HepG2 (cell line): Measurements from ENCODE around the gene NBEAL2. TPM values are rescaled to one million over a fixed set of nuclear protein-coding genes. Genes with fewer than 3 reads are reported as not detected.

Experiments
- ATAC-seq: fragments of 200-7000 bp; cut with Tn5 transposase; 3 replicates; pipeline ENCODE4 v1.9.1; 2020; ENCODE audit warnings: mild to moderate bottlenecking, moderate library complexity
- BruUV-seq: library from RNA; stranded (reverse); fragments of 400-500 nt; replicated peaks from 2 replicates; lab custom pipeline; 2021; lab: Mats Ljungman, UMichigan
- CTCF ChIA-PET: fragments of 300-600 bp; formaldehyde crosslinking; extraction: SDS; loops from one replicate; lab custom pipeline; 2021; ENCODE audit warnings: low total read pairs, inconsistent platforms, low intra/inter-chr PET ratio; lab: Yijun Ruan, JAX
- POLR2A ChIA-PET: fragments of 350-600 bp; sonication (Branson Sonifier 250); formaldehyde crosslinking; loops from one replicate; lab custom pipeline; 2020; ENCODE audit warnings: antibody characterized with exemption, inconsistent platforms; lab: Yijun Ruan, JAX
- DNase-seq: peaks from one replicate; pipeline ENCODE4 v3.0.0-alpha.2; 2015; ENCODE audit warnings: low spot score
- FAIRE-seq: peaks from 3 replicates; lab custom pipeline; 2011; peaks lifted over from hg19 to GRCh38; lab: Jason Lieb, UNC
- H2AFZ ChIP-seq: one replicate; pipeline ENCODE4 v1.6.1; 2011; ENCODE audit warnings: low read length, inconsistent platforms
- H3K27ac ChIP-seq: fragments of 300-600 bp; 3 replicates; pipeline ENCODE4 v1.8.0; 2011; ENCODE audit warnings: mixed run types, mild to moderate bottlenecking, mixed read lengths, low read length, inconsistent platforms; ENCODE audit not compliant: insufficient read depth; ENCODE audit errors: extremely low read length
- H3K27me3 ChIP-seq, 2 experiments: fragments of 200-600 bp in 1 of 2; 2 replicates in 1 of 2; 3 replicates in 1 of 2; pipeline versions ENCODE4 v1.6.0 to v1.8.0; 2011; ENCODE audit warnings: low read length in 2 of 2, mild to moderate bottlenecking in 2 of 2, moderate library complexity in 2 of 2, inconsistent platforms in 1 of 2; ENCODE audit not compliant: insufficient read depth in 2 of 2, control insufficient read depth in 1 of 2
- H3K36me3 ChIP-seq, 2 experiments: fragments of 200-600 bp in 1 of 2; replicated peaks in 1 of 2; 2 replicates in 1 of 2; 3 replicates in 1 of 2; pipeline versions ENCODE4 v1.5.1 to v1.8.0; 2011; ENCODE audit warnings: low read length in 2 of 2, inconsistent platforms in 1 of 2; ENCODE audit not compliant: insufficient read depth in 2 of 2, control insufficient read depth in 1 of 2
- H3K4me1 ChIP-seq: 2 replicates; pipeline ENCODE4 v1.5.1; 2012; ENCODE audit warnings: low read length, inconsistent platforms; ENCODE audit not compliant: insufficient read depth
- H3K4me2 ChIP-seq: 2 replicates; pipeline ENCODE4 v1.6.0; 2011; ENCODE audit warnings: low read depth, low read length, inconsistent platforms
- H3K4me3 ChIP-seq, 3 experiments: fragments of 200-600 bp in 1 of 3; sonication (generic), shearing (Covaris generic) in 1 of 3; replicated peaks in 1 of 3; 2 replicates each; pipeline ENCODE4 v1.5.1; 2011 to 2016; ENCODE audit warnings: low read length in 3 of 3, inconsistent platforms in 2 of 3, low read depth in 2 of 3, mild to moderate bottlenecking in 2 of 3, control low read depth in 1 of 3, mixed read lengths in 1 of 3; ENCODE audit not compliant: insufficient read depth in 1 of 3
- H3K79me2 ChIP-seq: one replicate; pipeline ENCODE4 v1.6.1; 2011; ENCODE audit warnings: low read length, inconsistent platforms; ENCODE audit not compliant: insufficient read depth
- H3K9ac ChIP-seq: 2 replicates; pipeline ENCODE4 v1.6.0; 2011; ENCODE audit warnings: mild to moderate bottlenecking, low read depth, low read length, inconsistent platforms; ENCODE audit not compliant: insufficient read depth
- H3K9me3 ChIP-seq: 2 replicates; pipeline ENCODE4 v1.5.1; 2012; ENCODE audit warnings: mild to moderate bottlenecking, low read length
- H4K20me1 ChIP-seq: 2 replicates; pipeline ENCODE4 v1.6.0; 2011; ENCODE audit warnings: inconsistent platforms, mild to moderate bottlenecking, low read length, moderate library complexity; ENCODE audit not compliant: insufficient read depth
- ATF1 ChIP-seq: IDR thresholded peaks from 2 replicates; pipeline ENCODE4 v1.6.1; 2016; ENCODE audit warnings: mild to moderate bottlenecking, control low read depth
- EP300 ChIP-seq, 3 experiments: sonication (generic) in 1 of 3; formaldehyde crosslinking in 1 of 3; IDR thresholded peaks; 2 replicates each; pipeline versions ENCODE4 v1.5.1 to v1.6.1; 2011 to 2020; ENCODE audit warnings: low read depth in 2 of 3, low read length in 2 of 3, borderline replicate concordance in 1 of 3, improper control_type of control experiment in 1 of 3, mild to moderate bottlenecking in 1 of 3, missing genetic modification reagents in 1 of 3, moderate library complexity in 1 of 3
- FOXO1 ChIP-seq: sonication (generic); formaldehyde crosslinking; IDR thresholded peaks from 2 replicates; pipeline ENCODE4 v1.4.0; 2020; ENCODE audit warnings: missing genetic modification reagents
- HMG20B ChIP-seq: conservative IDR thresholded peaks from 2 replicates; pipeline ENCODE4 v1.6.1; 2016; ENCODE audit warnings: missing genetic modification reagents, missing compliant biosample characterization
- MAFG ChIP-seq: sonication (generic); formaldehyde crosslinking; IDR thresholded peaks from 2 replicates; pipeline ENCODE4 v1.5.1; 2020; ENCODE audit warnings: mild to moderate bottlenecking, missing genetic modification reagents
- NFKBIZ ChIP-seq: IDR thresholded peaks from 2 replicates; pipeline ENCODE4 v1.6.1; 2018; ENCODE audit warnings: missing genetic modification reagents, missing compliant biosample characterization
- NFRKB ChIP-seq: fragments of 450-650 bp; IDR thresholded peaks from 2 replicates; pipeline ENCODE4 v1.6.1; 2017
- PCBP1 ChIP-seq: fragments of 200-400 bp; formaldehyde crosslinking; IDR thresholded peaks from 2 replicates; pipeline ENCODE4 v1.6.1; 2017; ENCODE audit warnings: mild to moderate bottlenecking, low read depth, low read length, borderline replicate concordance
- PHF20 ChIP-seq: sonication (generic); formaldehyde crosslinking; IDR thresholded peaks from 2 replicates; pipeline ENCODE4 v1.5.0; 2020; ENCODE audit warnings: mild to moderate bottlenecking, missing genetic modification reagents
- POGZ ChIP-seq: sonication (generic); formaldehyde crosslinking; IDR thresholded peaks from 2 replicates; pipeline ENCODE4 v1.4.0; 2020; ENCODE audit warnings: mild to moderate bottlenecking, missing genetic modification reagents
- PRDM10 ChIP-seq: sonication (generic); formaldehyde crosslinking; IDR thresholded peaks from 2 replicates; pipeline ENCODE4 v1.4.0; 2020; ENCODE audit warnings: low read depth, missing genetic modification reagents
- RCOR2 ChIP-seq: IDR thresholded peaks from 2 replicates; pipeline ENCODE4 v1.6.1; 2016; ENCODE audit warnings: missing biosample characterization, missing genetic modification reagents
- RELA ChIP-seq: sonication (generic); formaldehyde crosslinking; IDR thresholded peaks from 2 replicates; pipeline ENCODE4 v1.4.0; 2020; ENCODE audit warnings: missing genetic modification reagents
- SCMH1 ChIP-seq: sonication (generic); formaldehyde crosslinking; IDR thresholded peaks from 2 replicates; pipeline ENCODE4 v1.9.0; 2021; ENCODE audit warnings: missing genetic modification reagents, mild to moderate bottlenecking, borderline replicate concordance
- TEF ChIP-seq: sonication (generic); formaldehyde crosslinking; IDR thresholded peaks from 2 replicates; pipeline ENCODE4 v1.5.0; 2020; ENCODE audit warnings: missing genetic modification reagents
- YEATS2 ChIP-seq: sonication (generic); formaldehyde crosslinking; IDR thresholded peaks from 2 replicates; pipeline ENCODE4 v1.4.0; 2020; ENCODE audit warnings: missing genetic modification reagents, borderline replicate concordance
- ZBTB26 ChIP-seq: IDR thresholded peaks from 2 replicates; pipeline ENCODE4 v1.6.1; 2016; ENCODE audit warnings: missing compliant biosample characterization, missing genetic modification reagents, borderline replicate concordance
- ZFP36L1 ChIP-seq: sonication (generic); formaldehyde crosslinking; IDR thresholded peaks from 2 replicates; pipeline ENCODE4 v1.8.0; 2022; ENCODE audit warnings: mild to moderate bottlenecking, missing genetic modification reagents, moderate library complexity
- ZFP41 ChIP-seq: sonication (generic); formaldehyde crosslinking; IDR thresholded peaks from 2 replicates; pipeline ENCODE4 v1.4.0; 2020; ENCODE audit warnings: mild to moderate bottlenecking, missing genetic modification reagents, borderline replicate concordance
- ZNF616 ChIP-seq: sonication (generic); formaldehyde crosslinking; IDR thresholded peaks from 2 replicates; pipeline ENCODE4 v1.5.0; 2020; ENCODE audit warnings: low read depth, mild to moderate bottlenecking, missing genetic modification reagents
- WGBS: methylation state at CpG from one replicate; pipeline ENCODE4 v1.1.6; 2017; ENCODE audit warnings: low lambda C conversion rate; 5-methylcytosine and 5-hydroxymethylcytosine counted together
- in situ Hi-C: cut with HindIII; loops from 2 replicates; pipeline ENCODE4 v1.10.0; 2017; ENCODE audit warnings: low pct_unique_long_range_greater_than_20kb; ENCODE audit not compliant: extremely low pct_ligation_motif_present
- intact Hi-C: fragments of 100-400 bp; cut with micrococcal nuclease; formaldehyde crosslinking; loops from one replicate; pipeline ENCODE4 v1.10.0; 2022; ENCODE audit not compliant: unreplicated experiment
- polyA plus RNA-seq, 8 experiments: library from polyadenylated mRNA; depleted of rRNA in 3 of 8; stranded (reverse) in 7 of 8; unstranded in 1 of 8; fragments of >200 nt; fragmentation: Illumina TruSeq in 4 of 8; extraction: Trizol in 4 of 8; gene quantifications; 2 replicates each; pipeline versions ENCODE4 v1.2.1 to v1.2.3, GENCODE V29; 2011 to 2016; ENCODE audit warnings: low read depth in 4 of 8, missing spikeins in 1 of 8, mixed read lengths in 1 of 8; ENCODE audit not compliant: insufficient read depth in 1 of 8
- total RNA-seq, 5 experiments: library from RNA; depleted of rRNA; stranded (reverse); fragments of >200 nt; fragmentation: Illumina TruSeq; extraction: Trizol; gene quantifications; 2 replicates each; pipeline ENCODE4 v1.2.3, GENCODE V29; 2016; ENCODE audit warnings: low read depth in 1 of 5

The NBEAL2 gene
- total and polyA plus RNA-seq, 2 of the 13 experiments (the other 11 are each of a cell fraction or from before 2014, with no cell fraction given), result 9.7 to 12.4 TPM

GRCh38 chr3:46986782-46987310 is 7.4 kb downstream of the NBEAL2 start (continued):
- no peak for TF ChIP-seq PRDM10 (CRISPR knock-in tag)
- TF ChIP-seq ATF1 (CRISPR knock-in tag), result no peak
- no peak for TF ChIP-seq YEATS2 (CRISPR knock-in tag)
- TF ChIP-seq NFKBIZ (CRISPR knock-in tag), result no peak
- TF ChIP-seq FOXO1 (CRISPR knock-in tag), result no peak
- TF ChIP-seq RCOR2 (CRISPR knock-in tag), result no peak
- TF ChIP-seq ZFP41 (CRISPR knock-in tag), result no peak

- no peak overlapping the region for H3K4me2 ChIP-seq
- H3K4me3 ChIP-seq, result no peak overlapping the region
- POLR2A ChIA-PET, result interaction anchor here (1.6 kb wide), 1 partner anchor 10 kb away, joined by 6 read pairs; the partner anchor contains the start of gene CCDC12
- peaks cover 13% of the 10 kb centered on the region for H3K4me1 ChIP-seq
- in situ Hi-C loops, result no loop called here
- BruUV-seq, result no TSS peak
- no peaks in the 10 kb centered on the region for H3K36me3 ChIP-seq
- WGBS, result 96% methylated on average over 7 of the region's 9 CpGs
- no peak overlapping the region for H2AFZ ChIP-seq
- DNase-seq, result no peak
- FAIRE-seq, result no peak
- ATAC-seq, result peak; percentile 19; the same call in 2 of the 3 replicates
- H3K27me3 ChIP-seq, result no peaks in the 10 kb centered on the region
- intact Hi-C loops, result no loop called here
- no peaks in the 10 kb centered on the region for H3K9me3 ChIP-seq
- CTCF ChIA-PET, result no interaction called here
- no peak overlapping the region for H3K27ac ChIP-seq
- no peaks in the 10 kb centered on the region for H3K79me2 ChIP-seq
- no peak overlapping the region for H3K9ac ChIP-seq
- H4K20me1 ChIP-seq, result no peaks in the 10 kb centered on the region
- TF ChIP-seq TEF (CRISPR knock-in tag), result no peak
- TF ChIP-seq PHF20 (CRISPR knock-in tag), result no peak
- TF ChIP-seq PCBP1, result no peak
- no peak for TF ChIP-seq RELA
- TF ChIP-seq HMG20B (CRISPR knock-in tag), result no peak
- TF ChIP-seq ZFP36L1 (CRISPR knock-in tag), result no peak
- TF ChIP-seq POGZ, result no peak
- no peak for TF ChIP-seq SCMH1 (CRISPR knock-in tag)
- TF ChIP-seq ZBTB26 (CRISPR knock-in tag), result no peak
- TF ChIP-seq MAFG (CRISPR knock-in tag), result no peak
- no peak for TF ChIP-seq ZNF616 (CRISPR knock-in tag)
- TF ChIP-seq EP300 (IDR thresholded peaks at IDR 0.05; ENCODE audit: low read depth in 2 of 2, low read length in 2 of 2), result no peak
- TF ChIP-seq EP300 (CRISPR knock-in tag; IDR thresholded peaks at IDR 0.05; ENCODE audit: borderline replicate concordance), result no peak
- TF ChIP-seq NFRKB, result no peak
These were observed 7.9 kb downstream of the NBEAL2 start for GRCh38 chr3:46987319-46987742.
